ENCODE data around the gene LEF1.

LEF1 gene

GRCh38 chr4:108168671-108169523 lies at the start of gene LEF1:
Gene LEF1 (minus strand): TSS chr4:108168932. CDS start chr4:108167767, 1,165 bp downstream.
- peak; percentile 73 for DNase-seq (ENCODE audit: low read depth)

GRCh38 chr4:108216510-108216909 lies 47.8 kb upstream of the LEF1 start:
- no peak for DNase-seq (ENCODE audit: low read depth)

- DNase-seq (ENCODE audit: low read depth), result no peak
These were observed 46.3 kb upstream of the LEF1 start for GRCh38 chr4:108215055-108215454.

GRCh38 chr4:108213723-108214122 lies 45.0 kb upstream of the LEF1 start:
- DNase-seq (ENCODE audit: low read depth), result no peak

- DNase-seq (ENCODE audit: low read depth), result no peak
These were observed 44.6 kb upstream of the LEF1 start for GRCh38 chr4:108213308-108213707.

- no peak for DNase-seq (ENCODE audit: low read depth)
These were observed 42.5 kb upstream of the LEF1 start for GRCh38 chr4:108210989-108211835.

GRCh38 chr4:108209489-108209888 lies 40.8 kb upstream of the LEF1 start:
- no peak for DNase-seq (ENCODE audit: low read depth)

- DNase-seq (ENCODE audit: low read depth), result no peak
These were observed 37.1 kb upstream of the LEF1 start for GRCh38 chr4:108205859-108206258.

GRCh38 chr4:108204518-108204917 lies 35.8 kb upstream of the LEF1 start:
- DNase-seq (ENCODE audit: low read depth), result no peak

GRCh38 chr4:108203377-108203776 lies 34.6 kb upstream of the LEF1 start:
- no peak for DNase-seq (ENCODE audit: low read depth)

- no peak for DNase-seq (ENCODE audit: low read depth)
These were observed 33.0 kb upstream of the LEF1 start for GRCh38 chr4:108201774-108202173.

- no peak for DNase-seq (ENCODE audit: low read depth)
These were observed 31.1 kb upstream of the LEF1 start for GRCh38 chr4:108199881-108200280.

GRCh38 chr4:108193886-108194672 lies 25.3 kb upstream of the LEF1 start:
- DNase-seq (ENCODE audit: low read depth), result no peak

GRCh38 chr4:108192935-108193334 lies 24.2 kb upstream of the LEF1 start:
- no peak for DNase-seq (ENCODE audit: low read depth)

- no peak for DNase-seq (ENCODE audit: low read depth)
These were observed 23.3 kb upstream of the LEF1 start for GRCh38 chr4:108192056-108192455.

GRCh38 chr4:108191269-108191914 lies 22.7 kb upstream of the LEF1 start:
- DNase-seq (ENCODE audit: low read depth), result no peak

GRCh38 chr4:108188770-108189169 lies 20.0 kb upstream of the LEF1 start:
- DNase-seq (ENCODE audit: low read depth), result no peak

- DNase-seq (ENCODE audit: low read depth), result no peak
These were observed 16.5 kb upstream of the LEF1 start for GRCh38 chr4:108185252-108185651.

GRCh38 chr4:108184453-108185049 lies 15.8 kb upstream of the LEF1 start:
- no peak for DNase-seq (ENCODE audit: low read depth)

GRCh38 chr4:108181704-108182103 lies 13.0 kb upstream of the LEF1 start:
- no peak for DNase-seq (ENCODE audit: low read depth)

- no peak for DNase-seq (ENCODE audit: low read depth)
These were observed 11.8 kb upstream of the LEF1 start for GRCh38 chr4:108180513-108180912.

All from activated T-cell treated with anti-CD3 and anti-CD28 coated beads for 48 hours (primary cell).